NOMO-1 treated with dmso at 0.1 percent for 144 hours (cell line): ENCODE measurements around the gene SYNDIG1.
"Not testable (repeated sequence)": the region's sequence is repeated elsewhere in the genome, so short reads cannot be mapped to it uniquely, and the experiment has no call there.

ENCODE experiments used
- DNase-seq: peaks from one replicate; lab custom pipeline; 2025; ENCODE audit not compliant: unreplicated experiment; lab: John Stamatoyannopoulos, UW

The SYNDIG1 gene

DNA sequence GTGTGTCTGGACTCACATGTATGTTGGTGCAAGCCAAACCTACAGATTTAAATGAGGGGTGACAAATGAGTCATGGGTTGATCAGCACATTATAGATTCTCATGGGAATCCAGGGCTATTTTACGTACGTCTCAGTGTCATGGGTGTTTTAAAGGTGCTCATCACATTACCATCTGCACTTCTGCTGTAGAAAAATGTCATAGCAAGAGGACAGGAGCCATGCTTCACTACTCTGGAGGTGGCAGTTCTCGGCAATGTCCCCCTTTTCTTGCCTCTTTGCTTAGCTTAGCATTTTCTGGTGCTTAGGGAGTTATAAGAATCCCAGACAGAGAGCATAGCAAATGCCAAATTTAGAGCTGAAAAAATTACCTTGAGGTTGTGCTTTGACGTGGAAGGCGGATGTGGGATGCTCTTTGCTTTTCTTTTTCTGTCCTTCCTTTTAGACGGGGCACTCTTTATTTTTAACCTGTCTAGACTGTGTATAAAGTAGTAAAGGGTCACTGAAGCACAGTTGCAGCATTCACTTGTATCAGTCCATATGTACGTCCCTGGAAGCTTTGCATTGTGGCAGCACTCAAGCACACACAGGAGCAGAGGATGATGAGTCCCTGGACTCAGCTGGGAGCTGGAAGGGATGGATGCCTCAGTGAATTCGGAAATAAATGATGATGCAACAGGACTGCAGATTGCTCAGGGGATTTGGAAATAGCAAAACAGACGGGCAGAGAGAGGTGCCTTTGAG is 139.7 kb downstream of the SYNDIG1 start:
- DNase-seq = no peak

DNA sequence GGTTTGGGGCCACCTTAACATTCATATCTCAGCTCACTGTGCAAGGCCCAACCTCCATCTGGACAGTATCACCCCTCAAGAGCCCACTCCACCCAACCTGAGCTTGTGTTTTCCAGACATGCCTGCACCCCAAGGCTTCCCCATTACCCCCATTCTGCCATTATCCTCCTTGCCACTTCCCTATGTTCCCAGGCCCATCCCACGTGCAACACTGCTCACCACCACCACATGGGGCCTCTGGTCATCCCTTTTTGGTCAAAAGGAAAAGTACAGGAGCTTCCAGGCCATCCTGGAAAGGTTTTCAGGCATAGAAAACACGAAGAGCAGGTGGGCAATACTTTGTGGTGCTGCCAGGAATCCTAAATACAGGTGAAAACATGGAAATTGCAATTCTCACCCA is 140.3 kb downstream of the SYNDIG1 start:
- no peak for DNase-seq

DNA sequence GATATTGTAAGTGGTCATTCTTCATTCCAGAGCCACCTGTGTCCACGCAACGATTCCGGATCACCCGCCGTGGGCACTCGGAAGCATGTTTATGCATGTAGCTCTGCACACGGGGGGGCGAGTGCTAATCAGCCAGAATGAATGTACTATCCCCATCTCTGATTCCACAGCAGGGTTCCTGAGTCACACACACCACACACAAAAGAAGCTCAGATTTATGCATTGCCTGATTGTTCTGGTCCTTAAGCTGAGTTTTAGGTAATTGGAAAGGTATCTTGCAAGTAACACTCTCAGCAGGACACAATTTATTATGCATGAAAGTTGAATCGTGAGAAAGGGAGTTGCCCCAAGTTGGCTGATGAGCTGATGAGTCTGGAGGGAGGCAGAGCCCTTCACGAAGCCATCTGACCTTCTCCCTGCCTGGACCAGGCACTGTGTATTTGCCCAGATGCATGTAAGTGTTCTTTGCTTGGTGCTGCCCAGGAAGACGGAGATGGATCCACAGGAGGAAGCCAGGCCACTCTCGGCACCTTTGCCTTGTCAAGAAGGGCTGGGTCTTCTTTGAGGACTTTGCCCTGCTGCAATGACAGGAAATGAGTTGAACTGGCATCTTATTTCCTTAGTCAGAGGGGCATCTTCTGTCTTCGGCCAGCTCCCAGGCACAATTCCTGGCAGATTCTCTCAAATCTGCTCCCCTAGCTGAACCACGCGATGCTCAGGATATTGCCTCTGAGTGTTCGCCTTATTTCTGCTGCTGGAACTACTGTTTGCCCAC is 141.1 kb downstream of the SYNDIG1 start:
- DNase-seq = no peak

DNA sequence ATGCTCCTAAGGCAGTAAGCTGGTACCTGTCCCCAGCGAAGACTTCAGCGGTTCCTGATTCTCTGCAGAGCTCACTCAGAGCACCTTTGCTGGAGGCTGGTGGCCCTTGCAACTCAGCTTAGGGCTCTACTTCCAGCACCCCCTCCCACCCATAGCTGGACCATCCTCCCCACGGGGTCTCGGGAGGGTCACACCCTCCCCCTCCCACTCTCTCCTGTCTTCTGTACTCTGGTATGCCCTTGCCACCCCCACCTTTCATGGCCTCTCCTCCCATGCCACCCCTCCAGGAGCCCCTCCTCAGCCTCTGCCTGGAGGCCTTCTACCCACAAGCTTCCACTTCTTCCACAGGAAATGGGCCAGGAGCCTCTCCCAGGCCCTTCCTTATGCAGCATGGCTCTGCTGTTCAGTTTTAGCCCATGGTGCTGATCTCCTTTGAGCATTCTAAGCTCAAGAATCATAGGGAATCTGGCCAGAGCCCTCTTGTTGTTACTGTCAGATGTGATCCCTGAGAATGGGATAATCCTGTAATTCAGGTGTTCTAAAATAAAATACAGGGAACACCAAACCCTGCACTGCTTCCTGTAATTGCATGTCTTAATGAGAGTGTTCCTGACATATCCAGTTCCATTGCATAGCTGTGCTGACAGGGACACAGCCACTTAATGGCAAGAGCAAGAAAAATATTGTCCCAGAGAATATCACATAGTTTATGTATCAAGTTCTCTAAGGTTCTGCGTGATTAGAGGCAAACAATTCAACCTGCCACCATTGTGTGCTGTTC is 142.1 kb downstream of the SYNDIG1 start:
- no peak for DNase-seq

DNA sequence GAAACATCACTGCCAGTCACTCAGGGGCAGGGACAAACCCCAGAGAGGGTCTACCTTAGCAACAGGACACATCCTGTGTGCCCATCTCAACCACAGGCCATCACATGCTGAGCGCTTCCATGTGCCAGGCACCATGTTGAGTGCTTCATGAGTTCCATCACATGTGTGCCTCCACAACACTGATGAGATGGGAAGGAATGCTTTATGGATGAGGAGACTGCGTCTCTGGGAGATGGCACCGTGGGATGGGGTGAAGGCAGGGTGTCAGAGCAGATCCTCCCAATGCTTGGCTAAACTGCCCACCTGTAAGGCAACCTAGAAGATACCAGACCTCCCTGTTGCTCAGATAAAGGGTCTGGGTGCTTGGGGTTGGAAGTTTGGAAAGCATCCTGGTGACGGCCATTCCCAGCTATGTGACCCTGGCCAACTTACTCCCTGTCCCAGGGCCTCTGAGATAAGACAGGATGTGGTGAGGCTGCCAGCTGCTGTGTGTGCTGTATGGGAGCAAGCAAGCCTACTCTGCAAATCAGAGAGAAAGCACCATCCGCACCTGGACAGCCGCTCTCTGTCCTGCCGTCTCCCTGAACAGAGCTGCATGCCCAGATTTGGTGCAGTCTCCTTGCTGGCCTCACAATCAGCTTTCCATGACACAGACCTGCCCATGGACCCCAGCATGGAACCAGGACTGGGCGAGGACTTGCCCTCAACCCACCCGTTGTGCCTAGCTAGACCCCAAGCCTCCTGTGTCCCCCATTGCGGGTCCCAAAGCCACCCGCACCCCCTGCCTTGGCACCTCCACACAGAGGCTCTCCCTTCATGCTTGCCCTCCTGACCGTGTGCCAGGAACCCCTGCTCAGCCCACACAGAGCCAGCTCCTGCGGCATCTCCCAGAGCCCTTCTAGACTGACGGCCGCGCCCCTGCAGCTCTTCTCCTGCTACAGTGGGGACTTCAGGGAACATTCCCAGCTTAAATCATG is 143.7 kb downstream of the SYNDIG1 start:
- no peak for DNase-seq

DNA sequence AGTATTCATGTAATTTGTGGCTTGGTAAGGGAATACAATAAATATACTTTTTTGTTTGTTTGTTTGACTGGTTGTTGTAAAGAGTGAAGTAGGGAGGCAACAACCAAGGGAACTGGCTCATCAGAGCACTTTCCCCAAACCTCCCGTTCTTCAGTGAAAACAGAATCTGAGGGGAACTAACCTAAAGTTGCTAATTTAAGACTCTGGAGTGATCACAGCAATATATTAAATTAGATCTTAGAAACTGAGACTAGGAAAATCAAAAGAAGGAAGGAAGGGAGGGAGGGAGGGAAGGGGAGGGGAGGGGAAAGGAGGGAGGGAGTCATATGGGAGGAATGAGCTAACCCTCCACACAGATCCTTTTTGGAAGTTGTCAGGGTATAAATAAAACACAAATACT is 144.9 kb downstream of the SYNDIG1 start:
- no peak for DNase-seq

DNA sequence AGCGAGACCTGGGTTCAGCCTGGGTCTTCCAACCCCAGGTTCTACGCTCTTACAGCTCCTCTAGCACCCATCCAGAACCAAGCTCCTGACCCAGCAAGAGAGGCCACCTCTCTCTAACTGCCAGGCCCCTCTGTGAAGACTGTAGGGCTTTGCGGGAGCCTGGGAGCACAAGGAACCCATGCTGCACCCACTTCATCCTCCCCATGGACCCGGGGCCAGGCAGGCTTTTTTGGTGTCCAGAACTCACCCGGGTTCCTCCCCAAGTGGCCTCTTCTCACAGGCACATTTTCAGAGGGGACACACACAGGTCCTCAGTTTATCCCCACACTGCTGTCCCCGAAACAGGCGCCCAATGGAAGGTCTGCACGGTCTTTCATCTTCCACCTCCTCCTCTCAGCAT is 145.9 kb downstream of the SYNDIG1 start:
- no peak for DNase-seq

DNA sequence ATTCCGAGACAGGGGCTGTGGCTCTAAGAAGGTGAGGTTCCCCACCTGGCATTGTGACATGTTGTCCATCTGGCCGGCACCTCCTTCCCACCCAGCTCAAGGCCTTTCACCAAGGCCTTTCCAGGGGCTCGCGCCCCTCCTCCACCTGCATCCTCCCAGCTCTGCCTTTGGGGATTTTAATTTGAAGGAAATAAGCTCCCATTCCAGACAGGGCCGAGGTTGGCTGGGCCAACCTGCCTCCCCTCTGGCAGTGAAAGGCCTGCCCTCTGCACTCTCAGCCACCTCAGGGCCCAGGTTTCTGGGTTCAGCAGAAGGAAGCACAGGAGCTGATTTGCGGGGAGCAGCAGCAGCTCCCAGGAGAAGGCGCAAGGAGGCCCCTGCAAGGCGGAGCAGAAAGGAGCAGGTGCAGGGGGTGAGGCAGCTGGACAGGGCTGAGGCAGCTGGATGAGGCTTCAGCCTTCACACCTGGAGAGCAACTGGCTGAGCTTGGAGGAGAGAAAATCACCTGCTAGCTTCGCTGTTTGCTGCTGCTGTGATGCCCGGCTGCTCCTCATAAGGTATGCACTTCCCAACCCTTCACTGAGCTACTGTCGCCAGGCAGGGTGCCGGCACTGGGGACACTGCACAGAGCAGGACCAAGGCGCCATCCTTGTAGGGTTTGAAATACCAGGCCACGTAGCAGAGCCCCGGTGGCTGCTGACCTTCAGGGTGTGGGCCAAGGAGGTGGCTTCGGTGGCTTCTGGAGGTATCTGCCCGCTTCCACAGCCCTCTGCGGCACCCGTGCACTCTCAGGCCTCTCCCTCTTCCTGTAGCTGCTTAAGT is 147.0 kb downstream of the SYNDIG1 start:
- no peak for DNase-seq

DNA sequence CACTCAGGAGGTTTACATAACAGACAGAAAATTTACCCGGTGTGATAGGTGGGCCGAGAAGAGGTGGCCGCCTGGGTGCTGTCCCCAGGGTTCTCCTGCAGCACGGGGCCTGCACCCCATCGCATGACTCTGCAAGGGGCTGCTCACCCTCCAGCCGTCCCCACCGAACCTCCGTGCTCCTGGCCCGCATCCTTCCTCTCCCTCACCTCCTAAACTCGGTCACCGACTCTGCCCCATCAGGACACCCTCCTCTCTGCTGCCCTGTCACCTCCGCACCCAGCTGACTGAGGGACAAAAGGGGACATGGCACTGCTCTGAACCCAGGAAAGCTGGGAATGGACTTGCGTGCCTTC is 147.6 kb downstream of the SYNDIG1 start:
- DNase-seq = no peak

DNA sequence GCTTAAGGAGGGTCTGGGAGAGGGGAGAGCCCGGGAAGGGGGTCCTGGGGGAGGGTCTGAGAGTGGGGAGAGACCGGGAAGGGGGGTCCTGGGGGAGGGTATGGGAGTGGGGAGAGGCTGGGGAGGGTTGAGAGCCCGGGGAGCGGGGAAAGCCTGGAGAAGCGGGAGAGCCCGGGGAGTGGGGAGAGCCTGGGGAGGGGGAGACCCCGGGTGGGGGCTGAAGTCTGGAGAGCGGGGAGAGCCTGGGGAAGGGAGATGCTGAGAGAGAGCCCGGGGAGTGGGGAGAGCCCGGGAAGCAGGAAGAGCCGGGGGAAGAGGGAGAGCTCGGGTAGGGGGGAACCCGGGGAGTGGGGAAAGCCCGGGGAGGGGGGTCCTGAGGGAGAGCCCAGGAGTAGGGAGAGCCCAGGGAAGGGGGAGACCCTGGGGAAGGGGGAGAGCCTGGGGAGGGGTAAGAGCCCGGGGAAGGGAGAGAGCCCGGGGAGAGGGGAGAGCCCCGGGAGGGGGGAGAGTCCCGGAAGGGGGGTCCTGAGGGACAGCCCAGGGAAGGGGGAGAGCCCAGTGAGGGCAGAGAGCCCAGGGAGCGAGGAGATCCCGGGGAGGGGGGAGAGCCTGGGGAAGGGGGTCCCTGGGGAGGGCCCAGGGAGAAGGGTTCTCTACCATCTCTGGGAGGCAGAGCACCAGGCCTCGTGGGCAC is 148.5 kb downstream of the SYNDIG1 start:
- no peak for DNase-seq

DNA sequence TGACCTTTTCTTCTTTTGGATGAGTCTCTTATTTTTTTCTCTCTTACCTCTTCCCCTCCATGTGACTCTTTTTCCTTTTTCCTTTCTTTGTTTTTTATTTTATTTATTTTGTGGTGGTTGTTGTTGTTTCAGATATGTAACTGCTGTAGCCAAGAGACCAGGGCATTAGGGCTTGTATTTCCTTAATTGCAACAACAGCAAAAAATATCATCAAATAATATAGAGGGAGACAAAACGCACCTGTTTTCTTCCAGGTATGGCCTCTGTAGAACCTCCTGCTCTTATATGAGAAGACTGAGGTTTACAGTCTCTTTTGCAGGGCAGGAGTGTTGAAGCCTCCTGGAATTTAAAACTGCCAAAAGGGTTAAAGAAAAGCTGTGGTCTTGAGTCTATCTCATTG is 149.3 kb downstream of the SYNDIG1 start:
- no peak for DNase-seq

DNA sequence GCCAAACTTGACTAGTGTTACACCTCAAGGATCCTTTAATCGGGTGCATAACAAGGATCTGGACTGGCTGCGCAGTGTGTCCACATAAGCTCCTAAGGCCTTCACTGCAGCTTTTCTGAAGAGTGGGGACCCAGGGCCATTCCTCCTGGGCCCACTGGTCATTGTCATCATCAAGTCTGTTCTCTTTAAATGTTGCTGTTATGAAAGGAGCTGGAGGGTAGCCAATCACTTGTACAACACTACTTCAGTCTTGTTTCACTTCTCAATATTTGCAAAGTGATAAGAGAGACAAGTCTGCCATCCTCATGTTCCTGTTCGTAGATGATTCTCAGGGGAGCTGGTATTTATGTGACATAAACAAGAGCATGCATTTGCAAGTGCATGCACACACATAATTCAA is 149.8 kb downstream of the SYNDIG1 start:
- DNase-seq = no peak

DNA sequence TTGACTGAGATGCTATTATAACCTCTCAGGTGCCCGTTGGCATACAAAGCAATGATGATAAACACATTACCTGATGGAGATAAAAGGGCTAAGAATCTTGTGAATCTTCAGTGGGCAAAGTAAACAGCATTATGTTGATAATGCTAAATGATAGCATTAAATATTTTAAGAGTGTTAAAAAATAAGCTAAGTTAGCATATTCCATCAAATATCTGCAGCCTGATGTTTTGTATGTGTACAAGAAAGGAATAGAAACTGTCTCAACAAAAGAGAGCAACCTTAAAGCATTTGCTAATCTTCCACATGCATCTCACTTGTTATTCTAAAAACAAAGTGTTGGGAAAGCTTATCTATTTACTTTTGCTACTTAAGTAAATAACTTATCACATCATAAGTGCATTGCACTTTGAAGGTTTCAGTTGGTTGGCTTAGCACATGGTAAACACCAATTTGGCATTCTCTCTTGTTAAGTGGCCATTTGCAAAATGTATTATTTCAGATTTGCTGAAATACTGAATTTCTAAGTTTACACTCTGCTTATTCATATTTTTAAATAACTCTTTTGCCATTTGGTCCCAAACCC is 151.6 kb downstream of the SYNDIG1 start:
- DNase-seq = no peak

DNA sequence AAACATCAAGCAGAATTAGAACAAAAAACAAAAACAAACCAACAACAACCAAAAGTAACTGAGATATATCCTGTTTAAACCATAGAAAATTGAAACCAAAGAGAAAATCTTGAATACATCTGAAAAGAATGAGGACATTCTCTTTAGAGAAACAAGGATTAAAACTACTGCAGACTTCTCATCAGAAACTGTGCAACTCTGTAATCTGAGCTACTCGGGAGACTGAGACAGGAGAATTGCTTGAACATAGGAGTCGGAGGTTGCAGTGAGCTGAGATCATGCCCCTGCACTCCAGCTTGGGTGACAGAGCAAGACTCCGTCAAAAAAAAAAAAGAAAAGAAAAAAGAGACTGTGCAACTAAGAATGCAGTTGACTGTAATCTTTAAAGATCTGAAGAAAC is 153.4 kb downstream of the SYNDIG1 start:
- no peak for DNase-seq

DNA sequence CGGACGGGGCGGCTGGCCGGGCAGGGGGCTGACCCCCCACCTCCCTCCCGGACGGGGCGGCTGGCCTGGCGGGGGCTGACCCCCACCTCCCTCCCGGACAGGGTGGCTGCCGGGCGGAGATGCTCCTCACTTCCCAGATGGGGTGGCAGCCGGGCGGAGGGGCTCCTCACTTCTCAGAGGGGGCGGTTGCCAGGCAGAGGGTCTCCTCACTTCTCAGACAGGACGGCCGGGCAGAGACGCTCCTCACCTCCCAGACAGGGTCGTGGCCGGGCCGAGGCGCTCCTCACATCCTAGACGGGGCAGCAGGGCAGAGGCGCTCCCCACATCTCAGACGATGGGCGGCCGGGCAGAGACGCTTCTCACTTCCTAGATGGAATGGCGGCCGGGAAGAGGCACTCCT is 156.7 kb downstream of the SYNDIG1 start:
- DNase-seq = not testable (repeated sequence)

DNA sequence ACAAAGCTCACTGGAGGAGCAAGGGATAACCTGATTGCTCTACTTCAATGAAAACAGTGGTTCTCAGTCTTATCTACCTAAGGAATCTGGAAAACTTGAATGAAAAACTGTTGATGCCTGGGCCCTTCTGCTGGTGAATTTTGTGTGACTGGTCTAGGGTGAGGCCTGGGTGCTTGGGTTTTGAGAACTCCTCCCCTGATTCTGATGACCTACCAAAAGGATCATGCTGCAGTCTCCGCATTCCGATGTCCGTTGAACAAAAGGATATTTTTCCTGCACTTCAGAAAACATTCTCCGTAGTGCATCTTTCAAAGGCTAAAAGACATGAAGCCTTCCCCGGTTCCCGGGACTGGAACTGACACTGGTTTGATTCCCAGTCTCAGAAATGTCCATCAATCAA is 157.9 kb downstream of the SYNDIG1 start:
- no peak for DNase-seq

DNA sequence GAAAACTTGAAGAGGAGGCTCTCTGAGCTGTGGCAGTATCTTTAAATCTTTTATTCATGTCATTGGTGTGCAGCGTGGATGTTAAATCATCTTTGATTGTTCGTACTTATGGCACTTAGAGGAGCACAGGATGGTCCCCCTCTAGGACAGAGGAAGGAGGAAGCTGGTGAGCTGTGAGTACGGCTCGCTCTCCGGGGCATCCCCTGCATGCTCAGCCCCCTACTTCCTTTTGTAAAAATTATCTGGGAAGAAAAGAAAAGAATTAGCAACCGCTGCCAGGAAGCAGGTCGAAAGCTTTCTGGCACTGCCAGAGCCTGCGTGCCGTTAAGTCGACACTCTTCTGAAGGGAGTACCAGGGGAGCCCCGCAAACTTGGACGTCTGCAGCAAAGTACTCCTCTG is 158.5 kb downstream of the SYNDIG1 start:
- DNase-seq = no peak

DNA sequence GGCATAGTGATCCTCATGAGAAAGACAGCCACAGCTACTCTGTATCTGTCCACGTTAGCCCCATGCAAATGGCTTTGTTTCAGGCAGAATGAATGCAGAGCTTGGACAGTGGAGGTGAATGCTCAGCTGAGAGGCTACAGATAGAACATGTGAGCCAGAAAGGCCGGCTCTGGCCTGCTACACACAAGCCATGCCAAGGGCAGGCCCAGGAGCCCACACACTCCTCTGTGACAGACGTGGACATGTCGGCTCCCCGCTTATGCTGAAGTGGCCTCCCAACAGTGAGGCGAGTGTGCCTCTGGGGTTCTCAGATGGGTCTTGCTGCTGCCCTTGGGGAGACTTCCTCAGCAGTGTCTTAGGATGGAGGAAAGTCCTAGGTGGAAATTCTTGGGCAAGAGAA is 159.6 kb downstream of the SYNDIG1 start:
- DNase-seq = no peak

DNA sequence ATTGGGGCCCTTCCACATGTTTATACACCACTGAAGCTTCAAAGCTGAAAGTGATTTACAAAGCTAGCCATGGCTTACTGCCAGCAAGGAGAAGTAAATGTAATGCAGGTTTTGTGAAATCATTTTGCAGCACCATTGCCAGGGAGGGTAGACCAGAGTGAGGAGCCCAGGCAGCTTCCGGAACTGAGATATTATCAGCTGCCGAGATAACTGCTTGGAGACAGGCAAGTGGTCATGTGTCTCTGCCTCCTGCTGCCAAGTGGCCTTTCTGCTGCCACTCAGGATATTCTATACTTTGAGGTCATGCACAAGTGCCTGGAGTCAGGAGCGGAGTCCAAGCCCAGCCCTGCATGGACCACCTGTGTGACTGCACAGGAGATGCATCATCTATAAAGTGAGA is 160.2 kb downstream of the SYNDIG1 start:
- DNase-seq = no peak
